Ectodermal cell (in vitro differentiated cells): ENCODE results near the gene USP6.

ENCODE experiments used
- H3K27ac ChIP-seq: 2 replicates; pipeline ENCODE4 v1.7.0; 2013; ENCODE audit warnings: mild to moderate bottlenecking, low read depth, low read length; ENCODE audit not compliant: insufficient read depth, poor library complexity, severe bottlenecking
- H3K27me3 ChIP-seq: 2 replicates; pipeline ENCODE4 v1.7.0; 2013; ENCODE audit warnings: mild to moderate bottlenecking, low read length; ENCODE audit not compliant: insufficient read depth, control insufficient read depth, poor library complexity, severe bottlenecking
- H3K36me3 ChIP-seq: one replicate; pipeline ENCODE4 v1.7.0; 2013; ENCODE audit warnings: low read length; ENCODE audit not compliant: control insufficient read depth, insufficient read depth
- H3K4me1 ChIP-seq: one replicate; pipeline ENCODE4 v1.7.0; 2013; ENCODE audit warnings: low read length; ENCODE audit not compliant: control insufficient read depth, insufficient read depth
- H3K4me3 ChIP-seq: 2 replicates; pipeline ENCODE4 v1.7.0; 2013; ENCODE audit warnings: low read depth, low read length, control low read depth; ENCODE audit not compliant: insufficient read depth
- H3K9me3 ChIP-seq: 2 replicates; pipeline ENCODE4 v1.7.0; 2013; ENCODE audit warnings: mild to moderate bottlenecking, low read length, moderate library complexity; ENCODE audit not compliant: control insufficient read depth
- WGBS, 2 experiments: methylation state at CpG; one replicate each; pipeline ENCODE4 v1.1.7; 2013; ENCODE audit warnings: missing lambda C conversion rate in 2 of 2; 5-methylcytosine and 5-hydroxymethylcytosine counted together

The USP6 gene

DNA sequence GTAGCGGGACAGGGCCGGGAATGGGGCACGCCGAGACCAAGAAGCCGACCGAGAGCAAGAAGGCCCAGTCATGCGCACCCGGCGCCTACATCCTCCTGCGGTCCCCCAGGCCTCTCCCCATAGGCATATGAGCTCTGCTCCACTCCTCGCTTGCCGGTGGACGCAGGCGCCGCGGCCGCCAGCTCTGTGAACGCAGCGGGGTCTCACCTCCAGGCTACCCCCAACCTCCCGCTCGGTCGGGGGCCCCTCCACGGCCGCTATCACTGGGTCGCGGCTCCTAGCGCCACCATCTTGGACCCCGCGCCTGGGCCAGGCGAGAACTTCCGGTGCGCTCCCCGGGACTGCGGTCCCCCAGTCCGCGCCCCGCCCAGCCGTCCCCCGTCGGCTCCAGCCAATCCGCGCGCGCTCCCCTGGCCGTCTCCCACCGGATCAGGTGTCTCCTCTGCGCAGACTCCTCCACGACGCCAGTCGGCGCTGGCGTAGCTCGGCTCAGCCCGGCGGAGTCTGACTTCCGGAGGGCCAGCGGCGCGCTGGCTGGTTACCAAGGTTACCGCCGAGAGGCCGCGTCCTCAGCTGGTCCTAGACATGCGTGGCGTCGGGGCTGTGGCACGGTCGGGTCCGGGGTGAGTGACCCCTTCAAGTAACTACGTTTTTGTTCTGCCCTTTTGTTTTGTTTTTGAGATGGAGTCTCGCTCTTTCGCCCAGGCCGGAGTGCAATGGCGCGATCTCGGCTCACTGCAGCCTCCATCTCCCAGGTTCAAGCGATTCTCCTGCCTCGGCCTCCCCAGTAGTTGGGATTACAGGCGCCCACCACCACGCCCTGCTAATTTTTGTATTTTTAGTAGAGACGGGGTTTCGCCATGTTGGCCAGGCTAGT, 75.9 kb downstream of the USP6 start, which contains the start of gene ZNF594:
TSS of gene ZNF594 (minus strand) at position 328 of the 877 bp plus-strand sequence. CDS start 7,612 bp downstream, outside the sequence.
- Histone ChIP-seq H3K27me3 (no peaks in the 10 kb centered on the region), H3K4me1 (peaks cover 5% of the 10 kb centered on the region), H3K9me3 (peaks cover 6% of the 10 kb centered on the region), H3K4me3 (peak within 1 kb of the TSS; percentile 80), H3K36me3 (peaks cover 34% of the 10 kb centered on the region), H3K27ac (no peak within 1 kb of the TSS)
- WGBS, 2 experiments, result 9 to 10% methylated on average over 82 of the region's 82 CpGs

DNA sequence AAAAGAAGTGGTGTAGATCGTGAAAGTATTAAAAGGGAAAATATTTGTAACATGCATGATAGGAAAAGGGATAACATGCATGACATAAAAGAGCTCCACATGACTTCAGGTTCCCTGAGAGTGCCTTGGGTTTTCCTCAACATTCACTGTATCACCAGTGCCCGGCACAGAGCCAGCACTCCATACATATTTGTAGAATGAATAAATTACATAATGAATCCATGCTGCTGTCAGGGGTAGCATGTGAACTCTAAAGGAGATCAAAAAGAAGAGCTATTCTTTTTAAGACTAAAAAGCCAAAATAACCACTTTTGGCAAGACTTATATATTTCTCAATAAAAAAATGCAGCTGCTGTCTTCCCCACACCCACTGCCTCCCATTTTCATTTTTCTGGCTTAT, 78.5 kb downstream of the USP6 start:
- H3K4me3 ChIP-seq, result no peak overlapping the region
- no peak overlapping the region for H3K27ac ChIP-seq
- H3K36me3 ChIP-seq, result peaks cover 13% of the 10 kb centered on the region
- H3K27me3 ChIP-seq, result no peaks in the 10 kb centered on the region
- peaks cover 5% of the 10 kb centered on the region for H3K4me1 ChIP-seq
- H3K9me3 ChIP-seq, result peaks cover 3% of the 10 kb centered on the region
- WGBS, 2 experiments, result 95 to 98% methylated on average over 1 to 2 of the region's 2 CpGs

DNA sequence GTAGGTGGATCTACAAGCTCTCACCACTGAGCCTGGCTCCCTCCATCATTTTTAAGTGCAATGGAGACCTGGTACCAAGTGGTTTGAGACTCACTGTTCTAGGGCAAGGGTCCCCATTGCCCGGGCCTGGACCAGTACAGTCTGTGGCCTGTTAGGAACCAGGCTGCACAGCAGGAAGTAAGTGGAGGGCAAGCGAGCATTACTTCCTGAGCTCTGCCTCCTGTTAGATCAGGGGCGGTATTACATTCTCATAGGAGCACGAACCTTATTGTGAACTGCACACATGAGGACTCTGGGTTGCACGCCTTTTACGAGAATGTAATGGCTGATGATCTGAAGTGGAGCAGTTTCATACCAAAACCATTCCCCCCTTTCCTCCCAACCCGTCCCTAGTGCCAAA, 82.6 kb downstream of the USP6 start:
- Histone ChIP-seq H3K27ac (no peak overlapping the region), H3K27me3 (no peaks in the 10 kb centered on the region), H3K4me1 (no peaks in the 10 kb centered on the region), H3K36me3 (no peaks in the 10 kb centered on the region), H3K4me3 (no peak overlapping the region), H3K9me3 (no peaks in the 10 kb centered on the region)
- 93 to 94% methylated on average over 7 of the region's 7 CpGs for WGBS, 2 experiments

DNA sequence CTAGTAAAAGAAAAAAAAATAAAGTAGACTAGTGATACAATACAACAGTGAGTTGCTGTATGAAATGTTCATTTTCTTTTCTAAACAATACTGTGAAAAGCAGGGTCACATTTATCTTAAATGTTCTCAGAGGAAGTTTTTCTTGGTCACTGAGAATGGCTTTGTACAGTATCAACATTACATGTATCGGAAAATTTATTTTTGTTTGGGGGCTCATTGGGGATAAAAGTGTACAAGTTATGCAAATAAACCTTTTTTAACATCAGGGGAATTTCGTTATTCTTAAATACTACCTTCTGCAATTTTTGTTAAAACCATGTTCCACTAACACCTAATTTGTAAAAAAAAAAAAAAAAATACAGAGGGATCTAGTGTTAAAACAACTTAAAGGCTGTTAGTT, 84.5 kb downstream of the USP6 start:
- no peaks in the 10 kb centered on the region for H3K4me1 ChIP-seq
- H3K36me3 ChIP-seq, result no peaks in the 10 kb centered on the region
- no peak overlapping the region for H3K4me3 ChIP-seq
- H3K27me3 ChIP-seq, result no peaks in the 10 kb centered on the region
- WGBS, 2 experiments, result 100% methylated on average over 1 of the region's 2 CpGs; no CpG with 5 or more reads in 1 of the 2 experiments
- no peaks in the 10 kb centered on the region for H3K9me3 ChIP-seq
- no peak overlapping the region for H3K27ac ChIP-seq

DNA sequence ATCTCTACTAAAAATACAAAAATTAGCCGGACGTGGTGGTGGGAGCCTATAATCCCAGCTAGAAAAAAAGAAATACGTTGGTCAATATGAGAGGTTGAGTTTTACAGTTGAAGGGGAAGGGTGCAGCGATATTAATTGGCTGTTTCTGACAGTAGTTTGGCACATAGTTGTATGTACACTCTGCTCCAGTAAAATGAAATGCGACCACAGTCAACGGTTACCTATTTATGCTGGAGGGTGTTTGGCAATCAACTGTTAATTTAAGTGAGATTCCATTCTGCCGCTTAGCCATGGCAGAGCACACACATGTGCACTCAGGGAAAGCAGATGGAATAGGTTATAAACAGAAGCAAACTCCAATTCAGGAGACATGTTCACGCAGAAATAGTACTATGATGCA, 85.2 kb downstream of the USP6 start:
- Histone ChIP-seq H3K27me3 (no peaks in the 10 kb centered on the region), H3K27ac (no peak overlapping the region), H3K36me3 (no peaks in the 10 kb centered on the region), H3K4me3 (no peak overlapping the region), H3K4me1 (no peaks in the 10 kb centered on the region), H3K9me3 (no peaks in the 10 kb centered on the region)
- WGBS, 2 experiments, result 96 to 97% methylated on average over 8 of the region's 8 CpGs

GRCh38 chr17:5203178-5203907, 87.5 kb downstream of the USP6 start:
- Histone ChIP-seq H3K4me1 (no peaks in the 10 kb centered on the region), H3K36me3 (no peaks in the 10 kb centered on the region), H3K27ac (no peak overlapping the region), H3K4me3 (no peak overlapping the region), H3K27me3 (no peaks in the 10 kb centered on the region), H3K9me3 (no peaks in the 10 kb centered on the region)
- WGBS, 2 experiments, result 94 to 95% methylated on average over 14 of the region's 14 CpGs

GRCh38 chr17:5203908-5204294, 88.1 kb downstream of the USP6 start:
- 94 to 97% methylated on average over 1 of the region's 1 CpG for WGBS, 2 experiments
- Histone ChIP-seq H3K27me3 (no peaks in the 10 kb centered on the region), H3K4me3 (no peak overlapping the region), H3K36me3 (no peaks in the 10 kb centered on the region), H3K9me3 (no peaks in the 10 kb centered on the region), H3K4me1 (no peaks in the 10 kb centered on the region), H3K27ac (no peak overlapping the region)

GRCh38 chr17:5209396-5209795, 93.6 kb downstream of the USP6 start:
- Histone ChIP-seq H3K36me3 (no peaks in the 10 kb centered on the region), H3K4me3 (no peak overlapping the region), H3K9me3 (no peaks in the 10 kb centered on the region), H3K4me1 (no peaks in the 10 kb centered on the region), H3K27me3 (no peaks in the 10 kb centered on the region), H3K27ac (no peak overlapping the region)
- WGBS, 2 experiments, result 90 to 95% methylated on average over 3 of the region's 3 CpGs

GRCh38 chr17:5210091-5210490, 94.3 kb downstream of the USP6 start:
- no peaks in the 10 kb centered on the region for H3K27me3 ChIP-seq
- no peaks in the 10 kb centered on the region for H3K36me3 ChIP-seq
- H3K27ac ChIP-seq, result no peak overlapping the region
- no peaks in the 10 kb centered on the region for H3K9me3 ChIP-seq
- H3K4me3 ChIP-seq, result no peak overlapping the region
- WGBS, 2 experiments, result 94 to 99% methylated on average over 5 of the region's 5 CpGs
- H3K4me1 ChIP-seq, result no peaks in the 10 kb centered on the region

DNA sequence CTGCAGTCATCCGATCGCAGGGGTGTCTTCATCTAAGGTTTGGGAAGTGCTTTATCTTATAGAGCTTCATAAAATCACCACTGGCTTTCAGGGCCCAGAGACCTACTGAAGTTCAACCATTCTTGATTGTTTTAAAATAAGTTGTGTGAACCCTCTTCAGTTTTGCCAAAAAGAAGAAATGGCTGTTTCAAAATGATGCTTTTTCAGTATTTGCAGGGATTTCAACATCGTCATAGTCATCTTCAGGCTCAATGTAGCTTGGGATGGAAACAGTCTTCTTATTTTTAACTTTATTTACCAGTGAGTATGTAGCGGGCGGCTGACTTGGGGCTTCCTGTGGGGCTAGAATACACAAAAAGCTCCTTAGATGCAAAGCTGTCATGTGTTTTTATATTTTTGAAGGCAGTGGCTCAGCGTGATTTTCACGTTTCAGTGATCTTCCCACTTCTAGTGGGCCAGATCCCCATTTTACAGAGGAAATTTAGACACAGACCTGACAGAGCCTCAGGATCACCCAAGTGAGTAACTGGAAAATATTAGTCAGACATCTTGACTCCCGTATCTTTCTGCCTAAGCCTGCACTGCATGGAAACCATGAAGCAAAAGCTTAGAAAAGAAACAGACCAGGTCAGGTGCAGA, 94.9 kb downstream of the USP6 start:
- H3K9me3 ChIP-seq, result no peaks in the 10 kb centered on the region
- H3K36me3 ChIP-seq, result no peaks in the 10 kb centered on the region
- no peaks in the 10 kb centered on the region for H3K27me3 ChIP-seq
- no peak overlapping the region for H3K4me3 ChIP-seq
- H3K27ac ChIP-seq, result no peak overlapping the region
- H3K4me1 ChIP-seq, result no peaks in the 10 kb centered on the region
- 95 to 97% methylated on average over 8 of the region's 8 CpGs for WGBS, 2 experiments
